GM19467 (cell line): ENCODE data around the gene MED1.
A peak's percentile ranks its signal among the peaks of the same experiment; 100 is the strongest.
"Not testable (repeated sequence)": the region's sequence is repeated elsewhere in the genome, so short reads cannot be mapped to it uniquely, and the experiment has no call there.

Experiments
- ATAC-seq: cut with Tn5 transposase; IDR thresholded peaks from one replicate; pipeline ENCODE4 v1.9.1; 2021; ENCODE audit warnings: mild to moderate bottlenecking, moderate library complexity; ENCODE audit not compliant: unreplicated experiment

Gene MED1

GRCh38 chr17:39429600-39429999, 21.5 kb downstream of the MED1 start:
- no peak for ATAC-seq

DNA sequence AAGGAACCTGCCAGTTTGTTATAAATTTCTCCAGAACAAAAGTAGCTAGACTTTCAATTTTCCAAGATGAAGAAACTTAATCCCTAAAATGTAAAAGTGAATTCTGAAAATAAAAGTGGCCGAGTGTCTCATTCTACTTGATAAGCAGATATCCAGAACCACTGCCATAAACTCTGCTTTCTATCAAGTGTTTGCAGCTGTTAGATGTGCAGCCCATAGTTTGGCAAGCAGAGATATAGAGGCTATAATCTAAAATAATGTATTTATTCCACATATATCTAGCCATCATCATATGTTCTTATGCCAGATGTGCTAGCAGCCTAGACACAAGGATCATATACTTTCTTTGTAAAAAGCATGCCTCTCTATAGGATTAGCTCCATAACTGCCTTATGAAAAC, 34.9 kb downstream of the MED1 start:
- ATAC-seq, result no peak

GRCh38 chr17:39410279-39410678, 40.8 kb downstream of the MED1 start:
- ATAC-seq, result no peak

DNA sequence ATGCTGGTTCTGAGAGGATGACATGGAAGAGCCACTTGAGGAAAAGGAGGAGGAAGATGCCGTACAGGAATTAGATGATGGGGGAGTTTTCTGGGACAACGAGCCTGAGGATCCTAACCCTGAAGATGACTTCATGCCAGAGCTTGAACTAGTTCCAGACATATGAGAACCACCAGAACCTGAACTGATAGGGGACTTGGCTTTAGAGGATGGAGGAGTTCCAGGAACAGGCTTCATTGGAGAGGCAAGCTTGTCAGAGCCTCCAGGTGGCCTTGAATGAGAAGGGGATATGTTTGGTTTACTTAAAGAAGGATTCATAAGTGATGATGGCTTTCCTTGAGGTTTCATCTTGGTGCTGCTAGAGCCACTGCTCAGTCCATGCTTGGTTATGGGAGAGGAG, 42.7 kb downstream of the MED1 start:
- no peak for ATAC-seq

GRCh38 chr17:39406951-39407350, 44.1 kb downstream of the MED1 start:
- no peak for ATAC-seq

- ATAC-seq, result no peak
These were observed 45.6 kb downstream of the MED1 start for GRCh38 chr17:39405436-39405835.

GRCh38 chr17:39404542-39405378, 46.3 kb downstream of the MED1 start:
- no peak for ATAC-seq

DNA sequence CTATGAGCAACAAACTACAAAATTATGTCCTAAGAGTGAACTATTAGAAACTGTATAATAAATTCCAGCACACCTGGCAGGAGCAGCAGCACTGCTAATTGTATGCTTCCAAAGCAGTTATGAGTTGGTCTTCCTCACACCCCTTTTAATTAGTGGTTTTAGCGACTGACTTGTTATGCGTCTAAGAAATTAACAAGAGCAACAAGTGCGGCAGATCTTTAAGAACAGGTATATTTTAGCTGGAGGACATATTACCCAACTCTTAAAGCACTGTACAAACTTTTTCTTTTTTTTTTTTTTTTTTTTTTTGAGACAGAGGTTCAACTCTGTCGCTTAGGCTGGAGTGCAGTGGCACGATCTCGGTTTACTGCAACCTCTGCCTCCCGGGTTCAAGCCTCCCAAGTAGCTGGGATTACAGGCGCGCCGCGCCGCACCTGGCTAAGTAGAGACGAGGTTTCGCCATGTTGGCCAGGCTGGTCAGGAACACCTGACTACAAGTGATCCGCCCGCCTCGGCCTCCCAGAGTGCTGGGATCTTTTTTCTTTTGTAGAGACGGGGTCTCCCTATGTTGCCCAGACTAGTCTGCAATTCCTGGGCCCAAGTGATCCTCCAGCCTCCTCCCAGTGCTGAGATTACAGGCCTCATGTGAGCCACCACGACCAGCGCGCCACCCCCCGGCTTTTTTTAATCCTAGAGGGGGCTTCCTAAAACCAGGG, 48.0 kb downstream of the MED1 start:
- no peak for ATAC-seq

- ATAC-seq, result peak; percentile 58
These were observed 48.7 kb downstream of the MED1 start for GRCh38 chr17:39402244-39402889.

DNA sequence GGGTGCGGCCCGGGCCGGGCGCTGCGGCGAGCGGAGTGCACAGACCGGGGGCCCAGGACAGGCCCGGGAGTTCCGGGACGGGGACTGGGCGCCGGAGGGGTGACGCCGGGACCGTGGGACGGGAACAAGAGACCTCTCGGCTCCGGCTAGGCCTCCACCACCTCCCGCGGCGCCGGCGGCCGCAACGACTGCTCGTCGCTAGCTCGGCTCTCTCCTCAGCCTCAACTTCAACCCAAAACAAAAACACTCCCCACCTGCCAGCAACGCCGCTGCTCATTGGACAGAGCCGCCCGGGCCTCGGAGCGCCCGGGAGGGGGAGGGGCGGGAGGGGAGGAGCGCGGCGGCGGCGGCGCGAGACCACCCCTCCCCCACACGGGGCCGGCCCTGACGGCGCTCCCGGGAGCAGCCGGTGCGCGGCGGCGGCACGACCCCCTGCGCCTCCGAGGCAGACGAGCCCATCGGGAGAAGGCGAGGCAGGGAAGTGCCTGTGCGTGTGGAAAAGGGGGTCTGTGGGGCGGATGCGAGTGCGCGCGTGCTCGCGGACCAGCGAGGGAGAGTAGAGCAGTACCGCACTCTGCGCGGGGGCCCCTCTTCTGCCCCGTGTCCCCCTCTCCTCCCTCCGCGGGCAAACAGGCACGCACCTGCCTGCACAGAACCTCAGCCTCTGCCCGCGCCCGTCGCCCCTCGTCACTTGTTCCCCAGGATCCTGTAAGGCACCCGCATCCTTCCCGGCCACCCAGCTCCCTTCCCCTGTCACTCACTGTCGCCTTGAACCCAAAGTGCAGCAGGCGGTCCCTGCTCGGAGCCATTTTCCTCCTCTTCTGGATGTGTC, 49.4 kb downstream of the MED1 start, which contains the start of gene FBXL20:
Gene FBXL20 (minus strand): TSS at position 215 of the 832 bp plus-strand sequence. CDS start 224 bp downstream, outside the sequence.
- peak; percentile 66 for ATAC-seq

DNA sequence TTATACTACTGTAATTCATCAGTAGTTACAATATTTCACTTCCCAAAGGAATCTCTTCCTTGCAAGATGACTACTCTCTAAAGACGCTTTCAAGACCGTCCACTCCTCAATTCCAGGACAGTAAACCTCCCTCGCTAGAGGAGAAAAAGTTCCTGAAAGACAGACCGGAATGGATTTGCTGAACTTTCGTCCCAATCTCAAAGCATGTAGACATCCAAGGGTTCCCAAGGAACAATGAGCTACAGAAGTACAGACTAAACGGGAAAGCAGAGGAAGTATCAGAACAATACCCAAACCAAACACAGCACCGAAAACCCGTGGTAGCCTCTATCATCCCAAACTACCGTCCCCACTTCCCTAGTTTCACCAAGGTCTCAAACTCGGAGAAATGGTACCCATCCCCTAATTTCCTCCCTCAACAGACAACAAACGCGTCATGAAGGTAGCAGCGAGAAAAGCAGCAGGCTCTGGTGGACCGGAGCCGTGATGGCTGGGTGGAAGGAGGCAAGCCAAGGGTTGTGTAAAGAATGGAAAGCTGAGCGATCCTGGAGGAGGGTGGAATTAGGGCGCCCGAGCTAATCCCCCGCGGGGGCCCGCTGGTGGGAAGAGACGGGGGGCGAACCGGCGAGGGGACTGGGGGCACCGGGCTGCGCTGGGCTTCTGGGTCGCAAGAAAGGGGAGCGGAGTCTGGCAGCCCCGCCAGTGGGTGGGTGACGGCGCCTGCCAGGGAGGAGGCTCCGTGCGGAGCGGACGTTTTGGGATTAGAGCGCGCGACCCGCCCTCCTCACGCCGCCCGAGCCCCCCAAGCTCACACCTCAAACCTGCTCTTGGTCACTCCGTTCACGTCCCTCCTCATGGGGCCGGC, 50.3 kb downstream of the MED1 start:
- peak; percentile 6 for ATAC-seq

DNA sequence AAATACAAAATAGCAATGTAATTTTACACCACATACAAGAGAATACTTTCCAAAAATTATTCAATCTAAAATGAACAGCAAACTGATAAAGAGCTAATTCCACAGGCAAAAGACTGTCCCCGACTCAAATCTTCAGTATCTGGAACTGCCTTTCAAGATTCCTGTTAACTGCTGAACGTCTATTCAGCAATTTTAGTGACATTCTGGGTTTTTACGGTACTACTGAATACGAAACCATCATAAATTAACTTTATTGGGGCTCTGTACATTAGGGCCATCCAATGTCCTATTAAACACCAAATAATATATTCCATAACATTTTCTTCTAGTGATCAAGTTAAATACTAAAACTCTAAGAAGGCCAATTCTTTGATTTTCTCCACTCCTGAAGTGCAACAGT, 51.3 kb downstream of the MED1 start:
- no peak for ATAC-seq

DNA sequence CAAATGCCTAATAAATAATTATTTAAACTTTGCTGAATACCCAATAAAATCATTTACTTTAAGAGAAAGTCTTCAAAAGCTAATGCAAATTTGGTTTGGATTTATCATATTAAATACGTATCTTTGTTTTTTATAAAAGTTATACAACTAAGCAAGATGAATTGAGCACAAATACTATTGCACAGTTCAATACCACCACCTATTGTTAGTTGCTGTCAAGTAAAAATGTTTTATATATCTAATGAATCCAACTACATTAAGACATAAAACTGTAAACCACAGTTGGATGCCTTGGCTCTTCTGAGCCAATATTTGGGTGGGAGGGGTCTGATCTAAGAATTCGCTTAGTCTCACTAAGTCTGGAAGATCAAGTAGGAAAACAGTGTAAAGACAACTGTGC, 57.3 kb downstream of the MED1 start:
- ATAC-seq, result no peak

DNA sequence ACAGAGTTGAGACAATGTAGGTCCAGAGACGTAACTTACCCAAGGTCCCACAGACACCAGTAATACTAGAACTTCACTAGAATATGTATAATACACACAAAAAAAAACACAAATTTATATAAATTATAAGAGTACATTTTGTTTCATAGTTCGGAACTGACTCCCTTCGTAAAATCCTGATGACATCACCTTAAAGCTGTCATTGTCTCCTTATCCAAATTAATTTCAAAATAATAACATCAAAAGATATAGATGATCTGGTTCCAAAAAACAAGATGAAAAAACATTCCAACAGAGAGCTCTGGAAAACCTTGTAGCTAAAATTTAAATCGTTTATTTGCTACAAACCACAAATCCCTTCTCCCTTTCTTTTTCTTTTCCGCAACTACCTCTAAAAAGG, 59.6 kb downstream of the MED1 start:
- ATAC-seq, result no peak

GRCh38 chr17:39385040-39385439, 66.0 kb downstream of the MED1 start:
- ATAC-seq, result no peak

DNA sequence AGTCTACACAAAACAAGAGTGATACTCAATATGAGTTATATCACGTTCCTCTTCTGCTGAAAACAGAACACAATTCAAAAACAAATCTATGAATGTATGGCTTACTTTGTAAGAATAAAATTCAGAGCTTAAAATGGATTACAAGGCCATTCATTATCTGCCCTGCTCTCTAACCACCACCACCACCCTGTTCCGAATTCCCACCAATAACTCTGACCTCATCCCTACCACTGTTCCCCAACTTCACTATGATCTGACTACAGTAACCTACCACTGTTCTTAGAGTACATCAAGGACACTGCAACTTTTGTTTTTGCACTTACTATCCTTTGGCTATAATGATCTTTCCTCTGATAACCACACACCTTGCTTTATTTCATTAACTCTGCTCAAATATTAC, 70.9 kb downstream of the MED1 start:
- no peak for ATAC-seq

DNA sequence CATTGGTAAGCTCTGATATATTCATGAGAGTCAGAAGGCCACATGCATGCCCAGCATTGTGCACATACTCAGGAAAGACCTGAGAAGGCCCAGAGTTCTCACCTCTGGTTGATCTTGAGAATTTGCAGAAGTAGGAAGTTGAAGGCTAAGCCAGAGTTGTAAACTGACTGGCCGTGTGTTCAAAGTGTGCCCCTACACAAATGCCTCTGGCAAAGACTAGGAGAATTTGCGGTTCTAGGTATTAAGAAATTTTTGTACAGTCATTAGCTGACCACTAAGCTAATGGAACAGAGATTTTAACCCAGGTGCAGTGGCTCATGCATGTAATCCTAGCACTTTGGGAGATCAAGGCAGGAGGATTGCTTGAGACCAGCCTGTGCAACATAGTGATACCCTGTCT, 74.6 kb downstream of the MED1 start:
- no peak for ATAC-seq

DNA sequence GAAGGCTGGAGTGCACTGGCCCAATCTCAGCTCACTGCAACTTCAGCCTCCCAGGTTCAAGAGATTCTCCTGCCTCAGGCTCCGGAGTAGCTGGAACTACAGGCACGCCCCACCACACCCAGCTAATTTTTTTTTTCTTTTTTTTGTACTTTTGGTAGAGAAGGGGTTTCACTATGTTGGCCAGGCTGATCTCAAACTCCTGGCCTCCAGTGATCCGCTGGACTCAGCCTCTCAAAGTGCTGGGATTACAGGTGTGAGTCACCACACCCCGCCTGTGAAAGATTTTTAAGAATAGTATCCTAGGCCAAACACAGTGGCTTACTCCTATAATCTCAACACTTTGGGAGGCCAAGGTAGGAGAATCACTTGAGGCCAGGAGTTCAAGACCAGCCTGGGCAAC, 83.3 kb downstream of the MED1 start:
- not testable (repeated sequence) for ATAC-seq

DNA sequence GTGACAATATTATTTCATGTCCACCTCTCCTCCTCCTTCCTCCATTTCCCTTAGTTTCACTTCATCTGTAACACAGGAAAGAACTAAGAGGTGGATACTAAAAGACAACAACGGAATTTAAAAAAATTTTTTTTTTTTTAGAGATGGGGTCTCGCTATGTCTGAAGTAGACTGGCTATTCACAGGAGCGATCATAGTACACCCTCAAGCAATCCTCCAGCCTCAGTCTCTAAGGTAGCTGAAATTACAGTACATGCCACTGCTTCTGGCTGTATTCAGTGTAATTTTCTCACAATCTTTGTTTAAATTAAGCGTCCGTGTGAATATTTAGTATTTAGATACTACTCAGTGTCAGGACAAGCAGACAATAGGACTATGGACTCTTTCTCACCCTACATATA, 85.2 kb downstream of the MED1 start:
- ATAC-seq, result no peak

DNA sequence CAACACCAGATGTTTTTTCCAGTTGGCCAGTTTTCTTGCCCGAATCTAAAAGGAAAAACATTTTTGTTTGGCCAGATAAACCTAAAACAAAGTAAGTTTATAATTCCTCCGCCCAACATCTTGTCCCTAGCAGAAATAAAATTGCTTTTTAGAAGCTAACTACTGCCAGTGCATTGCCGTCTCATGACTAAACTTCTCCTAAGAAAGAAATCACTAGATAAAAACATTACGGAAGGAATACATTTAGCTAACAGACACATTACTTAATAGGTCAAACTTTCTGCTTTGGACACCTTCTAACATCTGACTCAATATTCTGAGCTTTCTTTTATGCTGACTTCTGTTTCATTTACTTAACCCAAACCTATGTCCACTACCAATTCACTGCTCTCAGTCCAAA, 85.8 kb downstream of the MED1 start:
- ATAC-seq, result no peak
